Regular cardiac myocyte (primary cell): Measurements from ENCODE around the gene FER1L5. TPM values are rescaled to one million over a fixed set of nuclear protein-coding genes. Genes with fewer than 3 reads are reported as not detected.

Source experiments
- total RNA-seq: library from RNA; depleted of rRNA; stranded (reverse); fragments of >200 nt; gene quantifications from 2 replicates; pipeline ENCODE4 v1.2.3, GENCODE V29; 2014

FER1L5 gene
- 0.96 and 2.3 TPM in 2 replicates for total RNA-seq

GRCh38 chr2:96642564-96643360 lies at the start of gene FER1L5:
Gene FER1L5 (plus strand): TSS chr2:96642764. CDS start chr2:96642837, 73 bp downstream.

GRCh38 chr2:96638144-96639121 lies 4.1 kb upstream of the FER1L5 start, which contains the start of gene KANSL3:
Gene KANSL3 (minus strand): TSS chr2:96638312. CDS start chr2:96637135, 1,177 bp downstream.

GRCh38 chr2:96739633-96740428 lies 97.3 kb downstream of the FER1L5 start, which contains the start of gene LMAN2L:
Gene LMAN2L (minus strand): TSS chr2:96740064. CDS start chr2:96740040, 24 bp downstream.

Other genes with a start within 250 kb of the FER1L5 start
- not detected in 2 replicates for gene NEURL3, start 137.4 kb upstream of the FER1L5 start, total RNA-seq
- gene ARID5A, start 106.0 kb upstream of the FER1L5 start, total RNA-seq, result 2.7 and 7.9 TPM in 2 replicates
- 19.0 and 25.7 TPM in 2 replicates for gene KANSL3, start 4.5 kb upstream of the FER1L5 start, total RNA-seq
- 28.2 and 31.9 TPM in 2 replicates for gene LMAN2L, start 97.3 kb downstream of the FER1L5 start, total RNA-seq
- 2.3 and 2.7 TPM in 2 replicates for gene CNNM4, start 118.1 kb downstream of the FER1L5 start, total RNA-seq
- gene CNNM3, start 173.5 kb downstream of the FER1L5 start, total RNA-seq, result 6.1 and 8.2 TPM in 2 replicates
- gene ANKRD23, start 201.3 kb downstream of the FER1L5 start, total RNA-seq, result 0.77 and 0.85 TPM in 2 replicates
- gene ANKRD39, start 215.3 kb downstream of the FER1L5 start, total RNA-seq, result 3.4 and 14.2 TPM in 2 replicates
- gene SEMA4C, start 227.3 kb downstream of the FER1L5 start, total RNA-seq, result 15.8 and 24.7 TPM in 2 replicates